Chondrocyte (in vitro differentiated cells): ENCODE results near the gene APOE. TPM values are rescaled to one million over a fixed set of nuclear protein-coding genes. Genes with fewer than 3 reads are reported as not detected.
"Not testable (repeated sequence)": the region's sequence is repeated elsewhere in the genome, so short reads cannot be mapped to it uniquely, and the experiment has no call there.

Experiments used
- DNase-seq: peaks from one replicate; pipeline ENCODE4 v3.0.0; 2021; ENCODE audit warnings: mixed read lengths, low spot score
- H3K27ac Mint-ChIP-seq: one replicate; pipeline ENCODE4 v1.8.0; 2021; ENCODE audit warnings: mild to moderate bottlenecking, moderate library complexity, mixed read lengths; ENCODE audit not compliant: unreplicated experiment
- H3K27me3 Mint-ChIP-seq: 2 replicates; pipeline ENCODE4 v1.8.0; 2021; ENCODE audit warnings: low read depth, mixed read lengths
- H3K36me3 Mint-ChIP-seq: 2 replicates; pipeline ENCODE4 v1.8.0; 2021; ENCODE audit warnings: low read depth, mixed read lengths
- H3K4me1 Mint-ChIP-seq: 2 replicates; pipeline ENCODE4 v1.8.0; 2021; ENCODE audit warnings: low read depth, mild to moderate bottlenecking, mixed read lengths
- H3K4me3 Mint-ChIP-seq: one replicate; pipeline ENCODE4 v1.8.0; 2021; ENCODE audit warnings: mild to moderate bottlenecking, moderate library complexity, mixed read lengths; ENCODE audit not compliant: unreplicated experiment
- H3K9me3 Mint-ChIP-seq: 2 replicates; pipeline ENCODE4 v1.8.0; 2021; ENCODE audit warnings: low read depth, mixed read lengths
- CTCF ChIP-seq: fragments of 200-600 bp; sonication (generic); IDR thresholded peaks from 2 replicates; pipeline ENCODE4 v1.5.0; 2021; ENCODE audit warnings: antibody characterized with exemption, mild to moderate bottlenecking, moderate library complexity
- total RNA-seq: library from RNA; stranded (reverse); gene quantifications from 3 replicates; pipeline ENCODE4 v1.2.1, GENCODE V29; 2021

The APOE gene
- total RNA-seq, 1 donor from 2014 or later = 178 TPM

- H3K9me3 Mint-ChIP-seq, DNase-seq, H3K36me3 Mint-ChIP-seq, H3K27me3 Mint-ChIP-seq: not testable (repeated sequence)
- Mint-ChIP-seq H3K4me1 (peaks cover 32% of the 10 kb centered on the region), H3K4me3 (peak within 1 kb of the TSS; percentile 93), H3K27ac (peak within 1 kb of the TSS; percentile 83)
- TF ChIP-seq CTCF = peak; percentile 8
Measured at GRCh38 chr19:44914433-44915206, 9.0 kb downstream of the APOE start, which contains the start of gene APOC1. APOC1 (plus strand) TSS chr19:44914608; CDS start chr19:44914892, 284 bp downstream.

GRCh38 chr19:44924243-44924725 is 18.7 kb downstream of the APOE start:
- no peak for TF ChIP-seq CTCF
- Mint-ChIP-seq H3K27ac (no peak overlapping the region), H3K27me3 (no peaks in the 10 kb centered on the region), H3K9me3 (no peaks in the 10 kb centered on the region), H3K4me1 (peaks cover 23% of the 10 kb centered on the region), H3K36me3 (no peaks in the 10 kb centered on the region), H3K4me3 (no peak overlapping the region)
- DNase-seq = no peak

GRCh38 chr19:44925114-44925891 is 19.7 kb downstream of the APOE start:
- TF ChIP-seq CTCF = no peak
- H3K4me3 Mint-ChIP-seq = no peak overlapping the region
- no peak overlapping the region for H3K27ac Mint-ChIP-seq
- H3K36me3 Mint-ChIP-seq = no peaks in the 10 kb centered on the region
- no peaks in the 10 kb centered on the region for H3K9me3 Mint-ChIP-seq
- H3K4me1 Mint-ChIP-seq = peaks cover 23% of the 10 kb centered on the region
- no peaks in the 10 kb centered on the region for H3K27me3 Mint-ChIP-seq
- DNase-seq = no peak

GRCh38 chr19:44926245-44927077 is 20.9 kb downstream of the APOE start:
- H3K4me3 Mint-ChIP-seq = peak overlapping the region; percentile 56
- DNase-seq, H3K27me3 Mint-ChIP-seq, H3K9me3 Mint-ChIP-seq, H3K36me3 Mint-ChIP-seq: not testable (repeated sequence)
- peaks cover 23% of the 10 kb centered on the region for H3K4me1 Mint-ChIP-seq
- H3K27ac Mint-ChIP-seq = peak overlapping the region; percentile 32

GRCh38 chr19:44927746-44928145 is 22.1 kb downstream of the APOE start:
- Mint-ChIP-seq H3K27me3 (no peaks in the 10 kb centered on the region), H3K4me3 (no peak overlapping the region), H3K9me3 (no peaks in the 10 kb centered on the region), H3K27ac (peak overlapping the region; percentile 36), H3K36me3 (no peaks in the 10 kb centered on the region), H3K4me1 (peaks cover 23% of the 10 kb centered on the region)
- no peak for DNase-seq
- no peak for TF ChIP-seq CTCF
